Measurements from ENCODE around the gene DENND1A.

DNA sequence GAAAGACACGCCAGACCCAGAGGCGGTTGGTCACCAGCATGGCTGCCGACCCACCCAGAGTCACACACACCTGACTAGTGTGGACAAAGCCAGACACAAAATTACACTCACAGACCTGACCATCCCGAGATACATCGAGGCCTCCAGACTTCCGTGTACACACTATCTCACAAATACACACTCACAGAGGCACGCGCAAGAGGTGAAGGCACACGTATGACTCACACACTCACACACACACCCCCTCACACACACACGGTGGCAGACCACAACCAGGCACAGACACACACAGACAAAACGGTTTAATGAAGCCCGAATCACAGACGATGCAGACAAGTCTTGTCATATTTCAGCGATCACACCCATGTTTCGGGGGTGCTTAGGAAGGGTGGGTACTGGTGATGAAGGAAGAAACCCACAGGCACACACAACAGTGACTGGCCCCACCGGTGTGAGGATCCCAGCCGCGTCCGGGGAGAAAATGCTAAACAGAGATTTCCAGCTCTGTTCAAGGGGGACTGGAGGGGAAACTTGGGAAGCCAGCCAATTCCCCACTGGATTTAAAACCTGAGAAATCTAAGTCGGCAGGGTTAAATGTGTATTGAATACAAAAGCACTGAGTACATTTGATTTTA is 522.6 kb downstream of the DENND1A start:
- TF ChIP-seq POLR2A (IDR thresholded peaks at IDR 0.05; ENCODE audit: low read length) = no peak
- TF ChIP-seq GATA1 (IDR thresholded peaks at IDR 0.05; ENCODE audit: low read depth, low read length) = no peak
